IMR-90 (cell line): ENCODE results near the gene CKAP4. TPM values are rescaled to one million over a fixed set of nuclear protein-coding genes. Genes with fewer than 3 reads are reported as not detected.

Source experiments
- ATAC-seq: fragments of 200-7000 bp; cut with Tn5 transposase; 2 replicates; pipeline ENCODE4 v1.9.1; 2020; ENCODE audit warnings: low read depth, mild to moderate bottlenecking, moderate library complexity
- BruUV-seq: library from RNA; stranded (reverse); fragments of 400-500 nt; replicated peaks from 2 replicates; lab custom pipeline; 2021; lab: Mats Ljungman, UMichigan
- CTCF ChIA-PET: fragments of 300-600 bp; formaldehyde crosslinking; extraction: SDS; loops from one replicate; lab custom pipeline; 2021; ENCODE audit warnings: antibody characterized with exemption; lab: Yijun Ruan, JAX
- POLR2A ChIA-PET: fragments of 300-600 bp; sonication (Branson Sonifier 250); formaldehyde crosslinking; loops from one replicate; lab custom pipeline; 2022; ENCODE audit warnings: antibody characterized with exemption; ENCODE audit not compliant: unreplicated experiment; lab: Charles Lee
- DNase-seq: peaks from one replicate; pipeline ENCODE4 v3.0.0; 2013
- H2AFZ ChIP-seq: replicated peaks from 2 replicates; pipeline ENCODE3; 2013; ENCODE audit warnings: low read length, mild to moderate bottlenecking; ENCODE audit not compliant: poor library complexity
- H2AK5ac ChIP-seq: 2 replicates; pipeline ENCODE4 v1.6.1; 2013; ENCODE audit warnings: low read depth, low read length, inconsistent platforms
- H2AK9ac ChIP-seq: replicated peaks from 2 replicates; pipeline ENCODE3; 2013; ENCODE audit warnings: mild to moderate bottlenecking, low read depth, low read length, moderate library complexity; ENCODE audit not compliant: poor library complexity
- H2BK120ac ChIP-seq: 2 replicates; pipeline ENCODE4 v1.6.1; 2013; ENCODE audit warnings: low read depth, low read length, inconsistent platforms
- H2BK15ac ChIP-seq: 3 replicates; pipeline ENCODE4 v1.6.1; 2013; ENCODE audit warnings: low read depth, low read length, inconsistent platforms
- H2BK20ac ChIP-seq: 2 replicates; pipeline ENCODE4 v1.6.1; 2013; ENCODE audit warnings: low read depth, mild to moderate bottlenecking, inconsistent platforms, low read length, moderate library complexity
- H2BK5ac ChIP-seq: 2 replicates; pipeline ENCODE4 v1.6.1; 2013; ENCODE audit warnings: mild to moderate bottlenecking, low read depth, low read length, inconsistent platforms; ENCODE audit not compliant: poor library complexity, severe bottlenecking
- H3K14ac ChIP-seq: replicated peaks from 2 replicates; pipeline ENCODE4 v1.6.1; 2013; ENCODE audit warnings: low read depth, low read length, inconsistent platforms
- H3K18ac ChIP-seq: 2 replicates; pipeline ENCODE4 v1.6.1; 2013; ENCODE audit warnings: low read depth, low read length, control low read depth
- H3K23ac ChIP-seq: 2 replicates; pipeline ENCODE4 v1.6.1; 2013; ENCODE audit warnings: low read depth, low read length, inconsistent platforms
- H3K27ac ChIP-seq: 2 replicates; pipeline ENCODE4 v1.5.1; 2013; ENCODE audit warnings: mild to moderate bottlenecking, control low read depth, low read length; ENCODE audit not compliant: insufficient read depth
- H3K27me3 ChIP-seq: 2 replicates; pipeline ENCODE4 v1.6.1; 2013; ENCODE audit warnings: low read length; ENCODE audit not compliant: control insufficient read depth, insufficient read depth
- H3K36me3 ChIP-seq: 2 replicates; pipeline ENCODE4 v1.6.1; 2013; ENCODE audit warnings: low read length, mixed read lengths; ENCODE audit not compliant: control insufficient read depth, insufficient read depth
- H3K4ac ChIP-seq: 2 replicates; pipeline ENCODE4 v1.6.1; 2013; ENCODE audit warnings: low read depth, low read length, inconsistent platforms
- H3K4me1 ChIP-seq: 2 replicates; pipeline ENCODE4 v1.6.1; 2013; ENCODE audit warnings: low read length, mixed read lengths; ENCODE audit not compliant: control insufficient read depth, insufficient read depth
- H3K4me2 ChIP-seq: 2 replicates; pipeline ENCODE4 v1.6.1; 2013; ENCODE audit warnings: low read depth, mild to moderate bottlenecking, control low read depth, low read length, moderate library complexity
- H3K4me3 ChIP-seq: 2 replicates; pipeline ENCODE4 v1.5.1; 2013; ENCODE audit warnings: low read depth, mild to moderate bottlenecking, control low read depth, low read length, moderate library complexity; ENCODE audit not compliant: insufficient read depth
- H3K56ac ChIP-seq: 2 replicates; pipeline ENCODE4 v1.6.1; 2013; ENCODE audit warnings: low read length, inconsistent platforms; ENCODE audit not compliant: insufficient read depth; ENCODE audit errors: extremely low read depth
- H3K79me1 ChIP-seq, 2 experiments: 2 replicates each; pipeline ENCODE4 v1.6.1; 2013; ENCODE audit warnings: low read length in 2 of 2, inconsistent platforms in 1 of 2, low read depth in 1 of 2
- H3K9ac ChIP-seq: 2 replicates; pipeline ENCODE4 v1.6.1; 2013; ENCODE audit warnings: low read depth, low read length, control low read depth
- H3K9me1 ChIP-seq: 2 replicates; pipeline ENCODE4 v1.6.1; 2013; ENCODE audit warnings: low read length, inconsistent platforms; ENCODE audit not compliant: insufficient read depth
- H3K9me3 ChIP-seq: 2 replicates; pipeline ENCODE4 v1.6.1; 2013; ENCODE audit warnings: low read length; ENCODE audit not compliant: control insufficient read depth, insufficient read depth
- H4K20me1 ChIP-seq: 2 replicates; pipeline ENCODE4 v1.6.1; 2013; ENCODE audit warnings: low read length, inconsistent platforms; ENCODE audit not compliant: insufficient read depth
- H4K5ac ChIP-seq: 2 replicates; pipeline ENCODE4 v1.6.1; 2013; ENCODE audit warnings: mild to moderate bottlenecking, low read depth, low read length, control low read depth
- H4K8ac ChIP-seq, 2 experiments: 2 replicates each; pipeline ENCODE4 v1.6.1; 2013; ENCODE audit warnings: low read depth in 2 of 2, low read length in 2 of 2, control low read depth in 1 of 2, inconsistent platforms in 1 of 2
- H4K91ac ChIP-seq: 2 replicates; pipeline ENCODE4 v1.6.1; 2013; ENCODE audit warnings: low read depth, low read length, inconsistent platforms; ENCODE audit not compliant: insufficient read depth
- NFE2L2 ChIP-seq: fragments of 150-350 bp; IDR thresholded peaks from 2 replicates; pipeline ENCODE4 v1.6.1; 2016; ENCODE audit warnings: low read depth, mild to moderate bottlenecking, low read length
- WGBS, 2 experiments: methylation state at CpG; one replicate each; pipeline versions ENCODE4 v1.1.5 to v1.1.7; 2013; ENCODE audit warnings: missing lambda C conversion rate in 2 of 2; ENCODE audit not compliant: insufficient read length in 1 of 2; ENCODE audit errors: extremely low coverage in 2 of 2; 5-methylcytosine and 5-hydroxymethylcytosine counted together
- dilution Hi-C: fragments of 300-500 bp; cut with HindIII; formaldehyde crosslinking; loops from one replicate; pipeline ENCODE4 v1.14.3; 2018; ENCODE audit warnings: low sequenced_read_pairs; ENCODE audit not compliant: unreplicated experiment
- in situ Hi-C: fragments of 300-500 bp; cut with MboI; formaldehyde crosslinking; loops from 3 replicates; pipeline ENCODE4 v1.14.3; 2019; ENCODE audit warnings: low sequenced_read_pairs, inconsistent platforms, mixed read lengths
- intact Hi-C: fragments of 100-400 bp; cut with micrococcal nuclease; formaldehyde crosslinking; loops from 2 replicates; pipeline ENCODE4 v1.10.0; 2022
- polyA plus RNA-seq, 3 experiments: library from polyadenylated mRNA; depleted of rRNA; stranded (reverse); fragments of >200 nt; gene quantifications; 2 replicates each; pipeline ENCODE4 v1.2.3, GENCODE V29; 2012; ENCODE audit warnings: low replicate concordance in 1 of 3
- total RNA-seq: library from RNA; depleted of rRNA; stranded (reverse); fragments of >200 nt; gene quantifications from 2 replicates; pipeline ENCODE4 v1.2.3, GENCODE V29; 2012

CKAP4 gene
- total and polyA plus RNA-seq, 2 of the 4 experiments (the other 2 are of a cell fraction): 94.5 to 297 TPM

- Histone ChIP-seq H3K4ac (no peak overlapping the region), H3K27ac (no peak overlapping the region), H3K9ac (no peak overlapping the region), H2AK5ac (no peak overlapping the region), H2AK9ac (no peak overlapping the region), H3K36me3 (no peaks in the 10 kb centered on the region), H3K4me3 (no peak overlapping the region), H3K9me3 (peaks cover 6% of the 10 kb centered on the region), H4K8ac (no peak overlapping the region), H2BK15ac (no peak overlapping the region), H2BK20ac (no peak overlapping the region), H3K56ac (no peak overlapping the region), H3K4me2 (no peak overlapping the region), H4K20me1 (no peaks in the 10 kb centered on the region), H2AFZ (no peak overlapping the region), H3K18ac (no peak overlapping the region), H2BK120ac (no peak overlapping the region), H3K79me1 (no peaks in the 10 kb centered on the region), H3K9me1 (peaks cover 4% of the 10 kb centered on the region), H3K4me1 (no peaks in the 10 kb centered on the region), H3K14ac (no peak overlapping the region), H2BK5ac (no peak overlapping the region), H3K27me3 (peaks cover 12% of the 10 kb centered on the region), H3K23ac (no peak overlapping the region), H4K91ac (no peak overlapping the region), H4K5ac (no peak overlapping the region)
- no CpG with 5 or more reads among the region's 3 CpGs for WGBS, 2 experiments
- ChIA-PET CTCF (interaction anchor here (1.9 kb wide), 1 partner anchor 54 kb away, joined by 8 read pairs; no protein-coding TSS in a partner anchor), POLR2A (no interaction called here)
- TF ChIP-seq NFE2L2: no peak
- BruUV-seq: no TSS peak
- DNase-seq: no peak
- in situ Hi-C loops: no loop called here
- intact Hi-C loops: no loop called here
- ATAC-seq: no peak
- dilution Hi-C loops: no loop called here
These were observed 33.4 kb upstream of the CKAP4 start for GRCh38 chr12:106281056-106281782.
